ENCODE data around the gene OXCT1. TPM values are rescaled to one million over a fixed set of nuclear protein-coding genes. Genes with fewer than 3 reads are reported as not detected.

Gene OXCT1
- total and polyA plus RNA-seq, 2 of the 8 experiments (the other 6 are each of a cell fraction or from before 2014, with no cell fraction given), result 10.1 to 28.2 TPM

- TF ChIP-seq, protein P1, sequence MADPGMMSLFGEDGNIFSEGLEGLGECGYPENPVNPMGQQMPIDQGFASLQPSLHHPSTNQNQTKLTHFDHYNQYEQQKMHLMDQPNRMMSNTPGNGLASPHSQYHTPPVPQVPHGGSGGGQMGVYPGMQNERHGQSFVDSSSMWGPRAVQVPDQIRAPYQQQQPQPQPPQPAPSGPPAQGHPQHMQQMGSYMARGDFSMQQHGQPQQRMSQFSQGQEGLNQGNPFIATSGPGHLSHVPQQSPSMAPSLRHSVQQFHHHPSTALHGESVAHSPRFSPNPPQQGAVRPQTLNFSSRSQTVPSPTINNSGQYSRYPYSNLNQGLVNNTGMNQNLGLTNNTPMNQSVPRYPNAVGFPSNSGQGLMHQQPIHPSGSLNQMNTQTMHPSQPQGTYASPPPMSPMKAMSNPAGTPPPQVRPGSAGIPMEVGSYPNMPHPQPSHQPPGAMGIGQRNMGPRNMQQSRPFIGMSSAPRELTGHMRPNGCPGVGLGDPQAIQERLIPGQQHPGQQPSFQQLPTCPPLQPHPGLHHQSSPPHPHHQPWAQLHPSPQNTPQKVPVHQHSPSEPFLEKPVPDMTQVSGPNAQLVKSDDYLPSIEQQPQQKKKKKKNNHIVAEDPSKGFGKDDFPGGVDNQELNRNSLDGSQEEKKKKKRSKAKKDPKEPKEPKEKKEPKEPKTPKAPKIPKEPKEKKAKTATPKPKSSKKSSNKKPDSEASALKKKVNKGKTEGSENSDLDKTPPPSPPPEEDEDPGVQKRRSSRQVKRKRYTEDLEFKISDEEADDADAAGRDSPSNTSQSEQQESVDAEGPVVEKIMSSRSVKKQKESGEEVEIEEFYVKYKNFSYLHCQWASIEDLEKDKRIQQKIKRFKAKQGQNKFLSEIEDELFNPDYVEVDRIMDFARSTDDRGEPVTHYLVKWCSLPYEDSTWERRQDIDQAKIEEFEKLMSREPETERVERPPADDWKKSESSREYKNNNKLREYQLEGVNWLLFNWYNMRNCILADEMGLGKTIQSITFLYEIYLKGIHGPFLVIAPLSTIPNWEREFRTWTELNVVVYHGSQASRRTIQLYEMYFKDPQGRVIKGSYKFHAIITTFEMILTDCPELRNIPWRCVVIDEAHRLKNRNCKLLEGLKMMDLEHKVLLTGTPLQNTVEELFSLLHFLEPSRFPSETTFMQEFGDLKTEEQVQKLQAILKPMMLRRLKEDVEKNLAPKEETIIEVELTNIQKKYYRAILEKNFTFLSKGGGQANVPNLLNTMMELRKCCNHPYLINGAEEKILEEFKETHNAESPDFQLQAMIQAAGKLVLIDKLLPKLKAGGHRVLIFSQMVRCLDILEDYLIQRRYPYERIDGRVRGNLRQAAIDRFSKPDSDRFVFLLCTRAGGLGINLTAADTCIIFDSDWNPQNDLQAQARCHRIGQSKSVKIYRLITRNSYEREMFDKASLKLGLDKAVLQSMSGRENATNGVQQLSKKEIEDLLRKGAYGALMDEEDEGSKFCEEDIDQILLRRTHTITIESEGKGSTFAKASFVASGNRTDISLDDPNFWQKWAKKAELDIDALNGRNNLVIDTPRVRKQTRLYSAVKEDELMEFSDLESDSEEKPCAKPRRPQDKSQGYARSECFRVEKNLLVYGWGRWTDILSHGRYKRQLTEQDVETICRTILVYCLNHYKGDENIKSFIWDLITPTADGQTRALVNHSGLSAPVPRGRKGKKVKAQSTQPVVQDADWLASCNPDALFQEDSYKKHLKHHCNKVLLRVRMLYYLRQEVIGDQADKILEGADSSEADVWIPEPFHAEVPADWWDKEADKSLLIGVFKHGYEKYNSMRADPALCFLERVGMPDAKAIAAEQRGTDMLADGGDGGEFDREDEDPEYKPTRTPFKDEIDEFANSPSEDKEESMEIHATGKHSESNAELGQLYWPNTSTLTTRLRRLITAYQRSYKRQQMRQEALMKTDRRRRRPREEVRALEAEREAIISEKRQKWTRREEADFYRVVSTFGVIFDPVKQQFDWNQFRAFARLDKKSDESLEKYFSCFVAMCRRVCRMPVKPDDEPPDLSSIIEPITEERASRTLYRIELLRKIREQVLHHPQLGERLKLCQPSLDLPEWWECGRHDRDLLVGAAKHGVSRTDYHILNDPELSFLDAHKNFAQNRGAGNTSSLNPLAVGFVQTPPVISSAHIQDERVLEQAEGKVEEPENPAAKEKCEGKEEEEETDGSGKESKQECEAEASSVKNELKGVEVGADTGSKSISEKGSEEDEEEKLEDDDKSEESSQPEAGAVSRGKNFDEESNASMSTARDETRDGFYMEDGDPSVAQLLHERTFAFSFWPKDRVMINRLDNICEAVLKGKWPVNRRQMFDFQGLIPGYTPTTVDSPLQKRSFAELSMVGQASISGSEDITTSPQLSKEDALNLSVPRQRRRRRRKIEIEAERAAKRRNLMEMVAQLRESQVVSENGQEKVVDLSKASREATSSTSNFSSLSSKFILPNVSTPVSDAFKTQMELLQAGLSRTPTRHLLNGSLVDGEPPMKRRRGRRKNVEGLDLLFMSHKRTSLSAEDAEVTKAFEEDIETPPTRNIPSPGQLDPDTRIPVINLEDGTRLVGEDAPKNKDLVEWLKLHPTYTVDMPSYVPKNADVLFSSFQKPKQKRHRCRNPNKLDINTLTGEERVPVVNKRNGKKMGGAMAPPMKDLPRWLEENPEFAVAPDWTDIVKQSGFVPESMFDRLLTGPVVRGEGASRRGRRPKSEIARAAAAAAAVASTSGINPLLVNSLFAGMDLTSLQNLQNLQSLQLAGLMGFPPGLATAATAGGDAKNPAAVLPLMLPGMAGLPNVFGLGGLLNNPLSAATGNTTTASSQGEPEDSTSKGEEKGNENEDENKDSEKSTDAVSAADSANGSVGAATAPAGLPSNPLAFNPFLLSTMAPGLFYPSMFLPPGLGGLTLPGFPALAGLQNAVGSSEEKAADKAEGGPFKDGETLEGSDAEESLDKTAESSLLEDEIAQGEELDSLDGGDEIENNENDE (IDR thresholded peaks at IDR 0.05; ENCODE audit: insufficient replicate concordance, low read length), result no peak
- TF ChIP-seq POLR2A (IDR thresholded peaks at IDR 0.05; ENCODE audit: control extremely low read depth in 1 of 2, low read depth in 2 of 2, low read length in 2 of 2), result no peak
- TF ChIP-seq GTF2F1 (IDR thresholded peaks at IDR 0.05; ENCODE audit: borderline replicate concordance, low read depth, low read length), result no peak
- no peak for TF ChIP-seq BACH1 (IDR thresholded peaks at IDR 0.05; ENCODE audit: low read length)
- no peak for TF ChIP-seq KDM5A (IDR thresholded peaks at IDR 0.05; ENCODE audit: low read length)
- no peak for TF ChIP-seq KDM1A (IDR thresholded peaks at IDR 0.05; ENCODE audit: borderline replicate concordance, low read length)
- no peak for TF ChIP-seq SIX5 (IDR thresholded peaks at IDR 0.05; ENCODE audit: low read depth, low read length)
- no peak for TF ChIP-seq TCF12 (IDR thresholded peaks at IDR 0.05; ENCODE audit: low read depth, low read length)
- no peak for TF ChIP-seq CHD1 (IDR thresholded peaks at IDR 0.05; ENCODE audit: low read depth, low read length)
- TF ChIP-seq SUZ12 (IDR thresholded peaks at IDR 0.05; ENCODE audit: low read length), result no peak
- TF ChIP-seq SAP30 (IDR thresholded peaks at IDR 0.05; ENCODE audit: insufficient read depth, insufficient replicate concordance, low read length), result no peak
- TF ChIP-seq TAF1 (IDR thresholded peaks at IDR 0.05; ENCODE audit: low read depth, low read length), result no peak
Measured at GRCh38 chr5:41835645-41836044, 34.6 kb downstream of the OXCT1 start (continued).

Data from H1 (cell line).